HepG2 (cell line): ENCODE data around the gene PCTP. TPM values are rescaled to one million over a fixed set of nuclear protein-coding genes. Genes with fewer than 3 reads are reported as not detected.

Experiments
- ATAC-seq: fragments of 200-7000 bp; cut with Tn5 transposase; 3 replicates; pipeline ENCODE4 v1.9.1; 2020; ENCODE audit warnings: mild to moderate bottlenecking, moderate library complexity
- BruUV-seq: library from RNA; stranded (reverse); fragments of 400-500 nt; replicated peaks from 2 replicates; lab custom pipeline; 2021; lab: Mats Ljungman, UMichigan
- CTCF ChIA-PET: fragments of 300-600 bp; formaldehyde crosslinking; extraction: SDS; loops from one replicate; lab custom pipeline; 2021; ENCODE audit warnings: low total read pairs, inconsistent platforms, low intra/inter-chr PET ratio; lab: Yijun Ruan, JAX
- POLR2A ChIA-PET: fragments of 350-600 bp; sonication (Branson Sonifier 250); formaldehyde crosslinking; loops from one replicate; lab custom pipeline; 2020; ENCODE audit warnings: antibody characterized with exemption, inconsistent platforms; lab: Yijun Ruan, JAX
- DNase-seq: peaks from one replicate; pipeline ENCODE4 v3.0.0-alpha.2; 2015; ENCODE audit warnings: low spot score
- FAIRE-seq: peaks from 3 replicates; lab custom pipeline; 2011; peaks lifted over from hg19 to GRCh38; lab: Jason Lieb, UNC
- H2AFZ ChIP-seq: one replicate; pipeline ENCODE4 v1.6.1; 2011; ENCODE audit warnings: low read length, inconsistent platforms
- H3K27ac ChIP-seq: fragments of 300-600 bp; 3 replicates; pipeline ENCODE4 v1.8.0; 2011; ENCODE audit warnings: mixed run types, mild to moderate bottlenecking, mixed read lengths, low read length, inconsistent platforms; ENCODE audit not compliant: insufficient read depth; ENCODE audit errors: extremely low read length
- H3K27me3 ChIP-seq, 2 experiments: fragments of 200-600 bp in 1 of 2; 2 replicates in 1 of 2; 3 replicates in 1 of 2; pipeline versions ENCODE4 v1.6.0 to v1.8.0; 2011; ENCODE audit warnings: low read length in 2 of 2, mild to moderate bottlenecking in 2 of 2, moderate library complexity in 2 of 2, inconsistent platforms in 1 of 2; ENCODE audit not compliant: insufficient read depth in 2 of 2, control insufficient read depth in 1 of 2
- H3K36me3 ChIP-seq, 2 experiments: fragments of 200-600 bp in 1 of 2; replicated peaks in 1 of 2; 2 replicates in 1 of 2; 3 replicates in 1 of 2; pipeline versions ENCODE4 v1.5.1 to v1.8.0; 2011; ENCODE audit warnings: low read length in 2 of 2, inconsistent platforms in 1 of 2; ENCODE audit not compliant: insufficient read depth in 2 of 2, control insufficient read depth in 1 of 2
- H3K4me1 ChIP-seq: 2 replicates; pipeline ENCODE4 v1.5.1; 2012; ENCODE audit warnings: low read length, inconsistent platforms; ENCODE audit not compliant: insufficient read depth
- H3K4me2 ChIP-seq: 2 replicates; pipeline ENCODE4 v1.6.0; 2011; ENCODE audit warnings: low read depth, low read length, inconsistent platforms
- H3K4me3 ChIP-seq, 3 experiments: fragments of 200-600 bp in 1 of 3; sonication (generic), shearing (Covaris generic) in 1 of 3; replicated peaks in 1 of 3; 2 replicates each; pipeline ENCODE4 v1.5.1; 2011 to 2016; ENCODE audit warnings: low read length in 3 of 3, inconsistent platforms in 2 of 3, low read depth in 2 of 3, mild to moderate bottlenecking in 2 of 3, control low read depth in 1 of 3, mixed read lengths in 1 of 3; ENCODE audit not compliant: insufficient read depth in 1 of 3
- H3K79me2 ChIP-seq: one replicate; pipeline ENCODE4 v1.6.1; 2011; ENCODE audit warnings: low read length, inconsistent platforms; ENCODE audit not compliant: insufficient read depth
- H3K9ac ChIP-seq: 2 replicates; pipeline ENCODE4 v1.6.0; 2011; ENCODE audit warnings: mild to moderate bottlenecking, low read depth, low read length, inconsistent platforms; ENCODE audit not compliant: insufficient read depth
- H3K9me3 ChIP-seq: 2 replicates; pipeline ENCODE4 v1.5.1; 2012; ENCODE audit warnings: mild to moderate bottlenecking, low read length
- H4K20me1 ChIP-seq: 2 replicates; pipeline ENCODE4 v1.6.0; 2011; ENCODE audit warnings: inconsistent platforms, mild to moderate bottlenecking, low read length, moderate library complexity; ENCODE audit not compliant: insufficient read depth
- DNMT3B ChIP-seq: conservative IDR thresholded peaks from 2 replicates; pipeline ENCODE4 v1.6.1; 2016; ENCODE audit warnings: missing biosample characterization, control low read depth
- ELF4 ChIP-seq: sonication (generic); formaldehyde crosslinking; IDR thresholded peaks from 2 replicates; pipeline ENCODE4 v1.5.0; 2020; ENCODE audit warnings: missing genetic modification reagents, mild to moderate bottlenecking, moderate library complexity, borderline replicate concordance
- FOXP4 ChIP-seq: sonication (generic); formaldehyde crosslinking; IDR thresholded peaks from 2 replicates; pipeline ENCODE4 v1.4.0; 2020; ENCODE audit warnings: missing genetic modification reagents
- GPBP1L1 ChIP-seq: sonication (generic); formaldehyde crosslinking; IDR thresholded peaks from 2 replicates; pipeline ENCODE4 v1.5.0; 2020; ENCODE audit warnings: mild to moderate bottlenecking, missing genetic modification reagents
- HNF4G ChIP-seq, 2 experiments: sonication (generic) in 1 of 2; formaldehyde crosslinking in 1 of 2; IDR thresholded peaks; 2 replicates each; pipeline versions ENCODE4 v1.4.0 to v1.6.1; 2011 to 2020; ENCODE audit warnings: borderline replicate concordance in 2 of 2, low read depth in 2 of 2, mild to moderate bottlenecking in 2 of 2, low read length in 1 of 2, missing genetic modification reagents in 1 of 2, moderate library complexity in 1 of 2
- KLF6 ChIP-seq: IDR thresholded peaks from 2 replicates; pipeline ENCODE4 v1.8.0; 2016; ENCODE audit warnings: missing biosample characterization, missing genetic modification reagents
- NFYC ChIP-seq: IDR thresholded peaks from 2 replicates; pipeline ENCODE4 v1.6.1; 2016; ENCODE audit warnings: missing genetic modification reagents, missing compliant biosample characterization
- RAD51 ChIP-seq: fragments of 450-650 bp; IDR thresholded peaks from 2 replicates; pipeline ENCODE4 v1.6.1; 2016; ENCODE audit warnings: borderline replicate concordance
- RELA ChIP-seq: sonication (generic); formaldehyde crosslinking; IDR thresholded peaks from 2 replicates; pipeline ENCODE4 v1.4.0; 2020; ENCODE audit warnings: missing genetic modification reagents
- ZNF17 ChIP-seq: sonication (generic); formaldehyde crosslinking; IDR thresholded peaks from 2 replicates; pipeline ENCODE4 v1.5.0; 2020; ENCODE audit warnings: mild to moderate bottlenecking, missing genetic modification reagents
- ZNF670 ChIP-seq: sonication (generic); formaldehyde crosslinking; IDR thresholded peaks from 2 replicates; pipeline ENCODE4 v1.8.0; 2022; ENCODE audit warnings: mild to moderate bottlenecking, missing genetic modification reagents, borderline replicate concordance
- ZNF672 ChIP-seq: sonication (generic); formaldehyde crosslinking; IDR thresholded peaks from 2 replicates; pipeline ENCODE4 v1.8.1; 2022; ENCODE audit warnings: missing genetic modification reagents
- ZSCAN30 ChIP-seq: sonication (generic); formaldehyde crosslinking; IDR thresholded peaks from 2 replicates; pipeline ENCODE4 v1.5.0; 2020; ENCODE audit warnings: mild to moderate bottlenecking, missing genetic modification reagents
- WGBS: methylation state at CpG from one replicate; pipeline ENCODE4 v1.1.6; 2017; ENCODE audit warnings: low lambda C conversion rate; 5-methylcytosine and 5-hydroxymethylcytosine counted together
- in situ Hi-C: cut with HindIII; loops from 2 replicates; pipeline ENCODE4 v1.10.0; 2017; ENCODE audit warnings: low pct_unique_long_range_greater_than_20kb; ENCODE audit not compliant: extremely low pct_ligation_motif_present
- intact Hi-C: fragments of 100-400 bp; cut with micrococcal nuclease; formaldehyde crosslinking; loops from one replicate; pipeline ENCODE4 v1.10.0; 2022; ENCODE audit not compliant: unreplicated experiment
- polyA plus RNA-seq, 8 experiments: library from polyadenylated mRNA; depleted of rRNA in 3 of 8; stranded (reverse) in 7 of 8; unstranded in 1 of 8; fragments of >200 nt; fragmentation: Illumina TruSeq in 4 of 8; extraction: Trizol in 4 of 8; gene quantifications; 2 replicates each; pipeline versions ENCODE4 v1.2.1 to v1.2.3, GENCODE V29; 2011 to 2016; ENCODE audit warnings: low read depth in 4 of 8, missing spikeins in 1 of 8, mixed read lengths in 1 of 8; ENCODE audit not compliant: insufficient read depth in 1 of 8
- total RNA-seq, 5 experiments: library from RNA; depleted of rRNA; stranded (reverse); fragments of >200 nt; fragmentation: Illumina TruSeq; extraction: Trizol; gene quantifications; 2 replicates each; pipeline ENCODE4 v1.2.3, GENCODE V29; 2016; ENCODE audit warnings: low read depth in 1 of 5

PCTP gene
- total and polyA plus RNA-seq, 2 of the 13 experiments (the other 11 are each of a cell fraction or from before 2014, with no cell fraction given), result 37.1 to 50.7 TPM

- H3K4me2 ChIP-seq, result no peak overlapping the region
- intact Hi-C loops (no loop called here), in situ Hi-C loops (no loop called here)
- BruUV-seq, result no TSS peak
- H3K79me2 ChIP-seq, result no peaks in the 10 kb centered on the region
- no peak overlapping the region for H2AFZ ChIP-seq
- no peak overlapping the region for H3K27ac ChIP-seq
- POLR2A ChIA-PET, result no interaction called here
- H3K36me3 ChIP-seq, result no peaks in the 10 kb centered on the region
- H3K4me3 ChIP-seq, result no peak overlapping the region
- H3K4me1 ChIP-seq, result peaks cover 13% of the 10 kb centered on the region
- no peaks in the 10 kb centered on the region for H3K27me3 ChIP-seq
- DNase-seq (no peak), ATAC-seq (no peak), FAIRE-seq (no peak)
- H3K9me3 ChIP-seq, result no peaks in the 10 kb centered on the region
- TF ChIP-seq HNF4G (IDR thresholded peaks at IDR 0.05; ENCODE audit: borderline replicate concordance, low read depth, low read length), result no peak
- no peak for TF ChIP-seq HNF4G (CRISPR knock-in tag; IDR thresholded peaks at IDR 0.05; ENCODE audit: borderline replicate concordance, low read depth)
- TF ChIP-seq ZNF17 (CRISPR knock-in tag), result no peak
- TF ChIP-seq DNMT3B, result no peak
- no peak for TF ChIP-seq GPBP1L1
- no peak for TF ChIP-seq ZNF672 (CRISPR knock-in tag)
- no peak for TF ChIP-seq ELF4 (CRISPR knock-in tag)
- no peak for TF ChIP-seq ZNF670 (CRISPR knock-in tag)
- TF ChIP-seq FOXP4, result no peak
- TF ChIP-seq RAD51, result no peak
- TF ChIP-seq NFYC (CRISPR knock-in tag), result no peak
- TF ChIP-seq ZSCAN30 (CRISPR knock-in tag), result no peak
- TF ChIP-seq RELA (CRISPR knock-in tag), result no peak
- no peak for TF ChIP-seq KLF6 (CRISPR knock-in tag)
- CTCF ChIA-PET, result no interaction called here
- 68% methylated on average over 16 of the region's 16 CpGs for WGBS
- no peak overlapping the region for H3K9ac ChIP-seq
- no peaks in the 10 kb centered on the region for H4K20me1 ChIP-seq
Measured at GRCh38 chr17:55783684-55784245, 32.9 kb downstream of the PCTP start.
